Stomach (tissue), 9 donors: Measurements from ENCODE around the gene NRCAM. TPM values are rescaled to one million over a fixed set of nuclear protein-coding genes. Genes with fewer than 3 reads are reported as not detected.

Experiments
- DNase-seq, 2 donors: peaks; one replicate each; pipeline versions ENCODE4 v3.0.0 to v3.0.0-alpha.2; 2013 to 2019
- H3K27ac ChIP-seq, 5 donors: fragments of 200-600 bp in 4 of 5; sonication (generic) in 4 of 5; one replicate each; pipeline ENCODE4 v1.5.1; 2013 to 2019; ENCODE audit warnings: mild to moderate bottlenecking in 1 of 5, moderate library complexity in 1 of 5
- H3K27me3 ChIP-seq, 3 donors: fragments of 200-600 bp; sonication (generic); one replicate each; pipeline ENCODE4 v1.5.1; 2017 to 2019; ENCODE audit warnings: mixed run types in 1 of 3
- H3K36me3 ChIP-seq, 4 donors: fragments of 200-600 bp; sonication (generic); 1 replicate in 3 of 4; 2 replicates in 1 of 4; pipeline ENCODE4 v1.5.1; 2016 to 2019
- H3K4me1 ChIP-seq, 4 donors: fragments of 200-600 bp; sonication (generic); one replicate each; pipeline ENCODE4 v1.5.1; 2016 to 2019
- H3K4me3 ChIP-seq, 4 donors: fragments of 200-600 bp; sonication (generic) in 3 of 4; one replicate each; pipeline ENCODE4 v1.5.1; 2016 to 2019; ENCODE audit warnings: mild to moderate bottlenecking in 1 of 4
- H3K9me3 ChIP-seq, 4 donors: fragments of 200-600 bp; sonication (generic); one replicate each; pipeline ENCODE4 v1.5.1; 2016 to 2019
- CTCF ChIP-seq, 7 experiments: fragments of 450-650 bp in 4 of 7; fragments of 200-600 bp in 3 of 7; sonication (generic) in 3 of 7; IDR thresholded peaks; one replicate each; pipeline ENCODE4 v1.5.1; 2016 to 2019; ENCODE audit warnings: antibody characterized with exemption in 7 of 7, control low read depth in 2 of 7, mild to moderate bottlenecking in 1 of 7
- EP300 ChIP-seq: sonication (generic); formaldehyde crosslinking; IDR thresholded peaks from one replicate; pipeline ENCODE4 v1.6.1; 2017; ENCODE audit warnings: antibody characterized with exemption
- POLR2A ChIP-seq, 4 donors: fragments of 450-650 bp; IDR thresholded peaks; one replicate each; pipeline ENCODE4 v1.6.1; 2016; ENCODE audit warnings: antibody characterized with exemption in 4 of 4, control low read depth in 2 of 4, mild to moderate bottlenecking in 1 of 4, moderate library complexity in 1 of 4
- POLR2AphosphoS5 ChIP-seq, 3 donors: sonication (generic); formaldehyde crosslinking; IDR thresholded peaks; one replicate each; pipeline ENCODE4 v1.6.1; 2016; ENCODE audit warnings: antibody characterized with exemption in 3 of 3
- WGBS, 5 donors: extraction: QIAGEN DNeasy Blood & Tissue Kit in 3 of 5; methylation state at CpG; one replicate each; pipeline versions ENCODE4 v1.1.5 to v1.1.7; 2013 to 2018; 5-methylcytosine and 5-hydroxymethylcytosine counted together
- intact Hi-C: fragments of 100-400 bp; cut with DNase I; formaldehyde crosslinking; loops from one replicate; pipeline ENCODE4 v1.15.1; 2023; ENCODE audit warnings: low total_unique reads
- polyA plus RNA-seq, 3 donors: library from polyadenylated mRNA; stranded (reverse); fragments of 200-250 nt; gene quantifications; one replicate each; pipeline ENCODE4 v1.2.3, GENCODE V29; 2013
- total RNA-seq, 5 donors: library from RNA; depleted of rRNA; stranded (reverse); fragments of >200 nt; gene quantifications; one replicate each; pipeline versions ENCODE4 v1.1.0 to v1.2.3, GENCODE V29; 2014 to 2016
- donor health status: healthy with polysubstance abuse.
- donor health status: Bipolar disorder and iron deficiency.
- donor health status: healthy.

Gene NRCAM
- total and polyA plus RNA-seq, 8 donors, result 1.2 to 9.4 (median 2.3) TPM

GRCh38 chr7:108201766-108202165 is 254.5 kb downstream of the NRCAM start:
- no peak overlapping the region for H3K27ac ChIP-seq
- 39 to 61% (median 55%) methylated on average over 2 of the region's 2 CpGs for WGBS, 5 donors
- no peaks in the 10 kb centered on the region for H3K9me3 ChIP-seq
- H3K4me1 ChIP-seq, result no peaks in the 10 kb centered on the region
- no peak for DNase-seq
- no peaks in the 10 kb centered on the region for H3K27me3 ChIP-seq
- intact Hi-C loops, result no loop called here
- H3K36me3 ChIP-seq, result no peaks in the 10 kb centered on the region
- TF ChIP-seq POLR2AphosphoS5 (IDR thresholded peaks at IDR 0.05) (no peak), POLR2A (IDR thresholded peaks at IDR 0.05) (no peak), CTCF (IDR thresholded peaks at IDR 0.05) (no peak), EP300 (no peak)
- H3K4me3 ChIP-seq, result no peak overlapping the region

- no peak overlapping the region for H3K27ac ChIP-seq
- intact Hi-C loops, result no loop called here
- no peaks in the 10 kb centered on the region for H3K9me3 ChIP-seq
- TF ChIP-seq POLR2AphosphoS5 (IDR thresholded peaks at IDR 0.05), result no peak
- no peak for TF ChIP-seq EP300
- no peak for TF ChIP-seq CTCF (IDR thresholded peaks at IDR 0.05)
- no peak for TF ChIP-seq POLR2A (IDR thresholded peaks at IDR 0.05)
- H3K4me3 ChIP-seq, result no peak overlapping the region
- DNase-seq, result no peak
- WGBS, 5 donors, result 85 to 92% (median 90%) methylated on average over 1 of the region's 1 CpG
- no peaks in the 10 kb centered on the region for H3K4me1 ChIP-seq
- no peaks in the 10 kb centered on the region for H3K36me3 ChIP-seq
- no peaks in the 10 kb centered on the region for H3K27me3 ChIP-seq
Observed at GRCh38 chr7:108200326-108200725, 255.9 kb downstream of the NRCAM start.

GRCh38 chr7:108197371-108198091 is 258.7 kb downstream of the NRCAM start:
- Histone ChIP-seq H3K4me1 (no peaks in the 10 kb centered on the region), H3K9me3 (no peaks in the 10 kb centered on the region), H3K27ac (no peak overlapping the region), H3K4me3 (no peak overlapping the region), H3K36me3 (no peaks in the 10 kb centered on the region), H3K27me3 (no peaks in the 10 kb centered on the region)
- DNase-seq, result no peak
- WGBS, 5 donors, result 86 to 95% (median 90%) methylated on average over 3 of the region's 3 CpGs
- intact Hi-C loops, result no loop called here
- TF ChIP-seq EP300 (no peak), POLR2AphosphoS5 (IDR thresholded peaks at IDR 0.05) (no peak), POLR2A (IDR thresholded peaks at IDR 0.05) (no peak), CTCF (IDR thresholded peaks at IDR 0.05) (no peak)

- Histone ChIP-seq H3K36me3 (no peaks in the 10 kb centered on the region), H3K27ac (no peak overlapping the region), H3K4me1 (no peaks in the 10 kb centered on the region), H3K9me3 (no peaks in the 10 kb centered on the region), H3K4me3 (no peak overlapping the region), H3K27me3 (no peaks in the 10 kb centered on the region)
- no peak for DNase-seq
- WGBS, 5 donors, result 20 to 73% (median 53%) methylated on average over 1 of the region's 1 CpG
- intact Hi-C loops, result no loop called here
- no peak for TF ChIP-seq CTCF (IDR thresholded peaks at IDR 0.05)
- no peak for TF ChIP-seq EP300
- no peak for TF ChIP-seq POLR2A (IDR thresholded peaks at IDR 0.05)
- TF ChIP-seq POLR2AphosphoS5 (IDR thresholded peaks at IDR 0.05), result no peak
Observed at GRCh38 chr7:108196004-108196403, 260.2 kb downstream of the NRCAM start.
